Omental fat pad (tissue), 4 donors: ENCODE results near the gene PRR5L. TPM values are rescaled to one million over a fixed set of nuclear protein-coding genes. Genes with fewer than 3 reads are reported as not detected.

ENCODE experiments used
- ATAC-seq: fragments of 150-250 bp; one replicate; pipeline ENCODE4 v1.9.1; 2016; ENCODE audit warnings: mild to moderate bottlenecking, moderate library complexity; ENCODE audit not compliant: low FRiP score
- DNase-seq: peaks from one replicate; pipeline ENCODE4 v3.0.0-alpha.2; 2019; ENCODE audit warnings: low spot score
- CTCF ChIP-seq, 3 donors: fragments of 450-650 bp; IDR thresholded peaks; one replicate each; pipeline ENCODE4 v1.5.1; 2016 to 2017; ENCODE audit warnings: antibody characterized with exemption in 3 of 3, mild to moderate bottlenecking in 3 of 3, moderate library complexity in 2 of 3
- total RNA-seq, 4 donors: library from RNA; depleted of rRNA; stranded (reverse); fragments of >200 nt; gene quantifications; one replicate each; pipeline ENCODE4 v1.1.0, GENCODE V29; 2016

The PRR5L gene
- total RNA-seq, 4 donors from 2014 or later = 8.7 to 26.8 (median 16.2) TPM

- DNase-seq = no peak
- no peak for TF ChIP-seq CTCF (IDR thresholded peaks at IDR 0.05)
- ATAC-seq = no peak
Observed at GRCh38 chr11:36400766-36401455, 104.8 kb downstream of the PRR5L start.

GRCh38 chr11:36402568-36403170 is 106.6 kb downstream of the PRR5L start:
- TF ChIP-seq CTCF (IDR thresholded peaks at IDR 0.05) = no peak
- DNase-seq (no peak), ATAC-seq (no peak)

GRCh38 chr11:36403661-36404060 is 107.6 kb downstream of the PRR5L start:
- ATAC-seq (no peak), DNase-seq (no peak)
- no peak for TF ChIP-seq CTCF (IDR thresholded peaks at IDR 0.05)

- TF ChIP-seq CTCF (IDR thresholded peaks at IDR 0.05) = no peak
- no peak for ATAC-seq
- DNase-seq = no peak
Observed at GRCh38 chr11:36404831-36405230, 108.7 kb downstream of the PRR5L start.

- no peak for DNase-seq
- ATAC-seq = no peak
- no peak for TF ChIP-seq CTCF (IDR thresholded peaks at IDR 0.05)
Observed at GRCh38 chr11:36405585-36406367, 109.7 kb downstream of the PRR5L start.

- ATAC-seq (no peak), DNase-seq (no peak)
- no peak for TF ChIP-seq CTCF (IDR thresholded peaks at IDR 0.05)
Observed at GRCh38 chr11:36407356-36407755, 111.3 kb downstream of the PRR5L start.
